GM23248 (cell line): ENCODE data around the gene SCAI. TPM values are rescaled to one million over a fixed set of nuclear protein-coding genes. Genes with fewer than 3 reads are reported as not detected.

Experiments used
- DNase-seq: peaks from one replicate; pipeline ENCODE4 v3.0.0-alpha.2; 2015
- H2AFZ ChIP-seq: fragments of 200-600 bp; sonication (generic); 2 replicates; pipeline ENCODE4 v1.6.1; 2016; ENCODE audit warnings: antibody characterized with exemption
- H3F3A ChIP-seq: fragments of 200-600 bp; sonication (generic); 2 replicates; pipeline ENCODE4 v1.6.1; 2016; ENCODE audit warnings: mild to moderate bottlenecking, antibody characterized with exemption, mixed run types; ENCODE audit not compliant: insufficient read depth
- H3K27ac ChIP-seq: fragments of 200-600 bp; sonication (generic); 2 replicates; pipeline ENCODE4 v1.5.1; 2016; ENCODE audit warnings: mild to moderate bottlenecking
- H3K27me3 ChIP-seq: fragments of 200-600 bp; sonication (generic); replicated peaks from 2 replicates; pipeline ENCODE4 v1.6.1; 2016; ENCODE audit warnings: mild to moderate bottlenecking; ENCODE audit not compliant: insufficient read depth
- H3K36me3 ChIP-seq: fragments of 200-600 bp; sonication (generic); 2 replicates; pipeline ENCODE4 v1.6.1; 2016; ENCODE audit warnings: low read depth, mild to moderate bottlenecking
- H3K4me1 ChIP-seq: fragments of 200-600 bp; sonication (generic); 2 replicates; pipeline ENCODE4 v1.6.1; 2016; ENCODE audit warnings: mild to moderate bottlenecking; ENCODE audit not compliant: insufficient read depth
- H3K4me2 ChIP-seq: fragments of 200-600 bp; sonication (generic); one replicate; pipeline ENCODE4 v1.6.1; 2016; ENCODE audit warnings: mild to moderate bottlenecking; ENCODE audit not compliant: unreplicated experiment
- H3K4me3 ChIP-seq: fragments of 200-600 bp; sonication (generic); 2 replicates; pipeline ENCODE4 v1.5.1; 2016; ENCODE audit warnings: mild to moderate bottlenecking
- H3K79me2 ChIP-seq: fragments of 200-600 bp; sonication (generic); 2 replicates; pipeline ENCODE4 v1.6.1; 2016; ENCODE audit warnings: mild to moderate bottlenecking; ENCODE audit not compliant: insufficient read depth
- H3K9ac ChIP-seq: fragments of 200-600 bp; sonication (generic); 2 replicates; pipeline ENCODE4 v1.6.1; 2016; ENCODE audit warnings: mild to moderate bottlenecking
- H3K9me2 ChIP-seq: fragments of 200-600 bp; sonication (generic); 2 replicates; pipeline ENCODE4 v1.6.1; 2016; ENCODE audit warnings: mixed run types, mild to moderate bottlenecking, moderate library complexity; ENCODE audit not compliant: insufficient read depth
- H3K9me3 ChIP-seq: fragments of 200-600 bp; sonication (generic); one replicate; pipeline ENCODE4 v1.6.1; 2017; ENCODE audit warnings: low read depth
- H4K20me1 ChIP-seq: fragments of 200-600 bp; sonication (generic); 2 replicates; pipeline ENCODE4 v1.6.0; 2016; ENCODE audit not compliant: insufficient read depth
- EZH2 ChIP-seq: fragments of 200-600 bp; sonication (generic); IDR thresholded peaks from 2 replicates; pipeline ENCODE4 v1.6.1; 2018; ENCODE audit warnings: antibody characterized with exemption, mild to moderate bottlenecking; ENCODE audit not compliant: insufficient read depth, poor library complexity, severe bottlenecking
- EZH2phosphoT487 ChIP-seq: fragments of 200-600 bp; sonication (generic); IDR thresholded peaks from 2 replicates; pipeline ENCODE4 v1.6.1; 2018; ENCODE audit warnings: antibody characterized with exemption, moderate library complexity, mild to moderate bottlenecking, low read depth; ENCODE audit not compliant: insufficient read depth
- WGBS, 2 experiments: methylation state at CpG; one replicate each; pipeline ENCODE4 v1.1.6; 2015 to 2017; ENCODE audit warnings: low lambda C conversion rate in 2 of 2, low coverage in 1 of 2; ENCODE audit errors: missing lambda C conversion rate in 2 of 2; 5-methylcytosine and 5-hydroxymethylcytosine counted together
- in situ Hi-C: fragments of 300-500 bp; cut with MboI; formaldehyde crosslinking; loops from 2 replicates; pipeline ENCODE4 v1.15.0; 2020
- polyA plus RNA-seq: library from polyadenylated mRNA; unstranded; fragments of >200 nt; fragmentation: Nextera tagmentation; extraction: Ambion mirVana; gene quantifications from 2 replicates; pipeline ENCODE4 v1.2.1, GENCODE V29; 2016
- total RNA-seq: library from RNA; depleted of rRNA; stranded (reverse); fragments of >200 nt; shearing (Covaris generic); gene quantifications from 2 replicates; pipeline ENCODE4 v1.2.3, GENCODE V29; 2014

The SCAI gene
- total and polyA plus RNA-seq, 2 experiments from 2014 or later, result 3.0 TPM

- H3K4me2 ChIP-seq, result no peak overlapping the region
- in situ Hi-C loops, result loop anchor here (25.0 kb wide), 1 partner anchor 196 kb away; the partner anchor contains the start of gene GOLGA1
- no peak for TF ChIP-seq EZH2
- TF ChIP-seq EZH2phosphoT487, result no peak
These were observed 9.7 kb downstream of the SCAI start for GRCh38 chr9:125133403-125134329.

DNA sequence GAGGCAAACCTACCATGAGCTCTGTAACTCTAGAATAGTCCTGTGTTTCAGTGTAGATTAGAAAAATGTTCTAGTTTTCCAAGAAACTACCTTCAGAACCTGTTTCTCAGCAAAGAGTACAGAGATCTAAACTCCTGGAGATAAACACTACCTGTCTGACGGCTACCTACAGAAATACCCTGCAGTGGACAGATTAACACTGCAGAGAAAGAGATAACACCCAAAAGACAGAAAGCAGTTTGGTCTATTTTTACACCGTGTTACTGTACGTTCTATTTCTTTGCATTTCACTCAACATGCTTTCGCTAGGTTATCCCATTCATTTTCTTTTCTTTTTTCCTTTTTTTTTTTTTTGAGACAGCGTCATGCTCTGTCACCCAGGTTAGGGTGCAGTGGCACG, 11.6 kb downstream of the SCAI start:
- H3K4me1 ChIP-seq, result peaks cover 2% of the 10 kb centered on the region
- H4K20me1 ChIP-seq, result no peaks in the 10 kb centered on the region
- H3K27ac ChIP-seq, result no peak overlapping the region
- H3K36me3 ChIP-seq, result no peaks in the 10 kb centered on the region
- WGBS, 2 experiments, result 96 to 97% methylated on average over 6 of the region's 6 CpGs
- no peak overlapping the region for H3K4me3 ChIP-seq
- DNase-seq, result no peak
- in situ Hi-C loops, result loop anchor here (25.0 kb wide), 1 partner anchor 194 kb away; the partner anchor contains the start of gene GOLGA1
- no peak overlapping the region for H3K4me2 ChIP-seq
- H3K79me2 ChIP-seq, result peaks cover 46% of the 10 kb centered on the region; the same call in 1 of the 2 replicates
- H3K9me3 ChIP-seq, result no peaks in the 10 kb centered on the region
- no peak overlapping the region for H2AFZ ChIP-seq
- H3K9me2 ChIP-seq, result no peaks in the 10 kb centered on the region
- TF ChIP-seq EZH2phosphoT487 (no peak), EZH2 (no peak)
- peaks cover 8% of the 10 kb centered on the region for H3F3A ChIP-seq
- no peaks in the 10 kb centered on the region for H3K27me3 ChIP-seq
- H3K9ac ChIP-seq, result no peak overlapping the region

More at GRCh38 chr9:125133403-125134329, 9.7 kb downstream of the SCAI start:
- Histone ChIP-seq H4K20me1 (no peaks in the 10 kb centered on the region), H2AFZ (no peak overlapping the region), H3K9me2 (no peaks in the 10 kb centered on the region), H3K27ac (no peak overlapping the region), H3K36me3 (no peaks in the 10 kb centered on the region), H3K9me3 (no peaks in the 10 kb centered on the region), H3F3A (peaks cover 13% of the 10 kb centered on the region; the same call in 1 of the 2 replicates), H3K4me1 (peaks cover 11% of the 10 kb centered on the region), H3K27me3 (no peaks in the 10 kb centered on the region), H3K9ac (no peak overlapping the region), H3K79me2 (peaks cover 34% of the 10 kb centered on the region; the same call in 1 of the 2 replicates), H3K4me3 (no peak overlapping the region)
- no peak for DNase-seq
- 79 to 100% methylated on average over 1 of the region's 1 CpG for WGBS, 2 experiments

DNA sequence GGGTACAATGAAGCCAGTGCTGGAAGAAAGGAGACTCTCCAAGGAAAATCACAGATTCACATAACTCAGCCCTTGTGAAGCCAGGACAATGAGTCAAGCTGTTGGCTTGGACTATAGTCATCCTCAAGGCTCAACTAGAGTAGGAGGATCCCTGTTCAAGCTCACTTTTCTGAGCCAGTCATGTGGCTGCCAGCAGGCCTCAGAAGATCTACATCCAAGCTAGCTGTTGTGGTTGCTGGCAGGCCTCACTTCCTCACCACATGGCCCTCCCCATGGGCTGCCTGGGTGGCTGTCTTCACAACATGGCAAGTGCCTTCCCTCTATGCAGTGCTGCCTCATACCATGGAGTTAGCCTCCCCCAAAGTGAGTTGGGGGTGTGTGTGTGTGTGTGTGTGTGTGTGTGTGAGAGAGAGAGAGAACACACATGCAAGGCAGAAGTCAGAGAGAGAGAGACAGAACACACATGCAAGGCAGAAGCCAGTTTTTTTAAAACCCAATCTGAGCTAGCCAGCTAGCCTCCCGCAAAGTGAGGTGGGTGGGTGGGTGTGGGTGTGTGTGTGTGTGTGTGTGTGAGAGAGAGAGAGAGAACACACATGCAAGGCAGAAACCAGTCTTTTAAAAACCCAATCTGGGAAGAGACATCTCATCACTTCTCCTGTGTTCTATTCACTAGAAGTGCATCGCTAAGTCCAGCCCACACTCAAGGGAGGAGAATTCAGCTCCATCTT, 17.1 kb downstream of the SCAI start:
- no peak for TF ChIP-seq EZH2phosphoT487
- no peak for TF ChIP-seq EZH2
- Histone ChIP-seq H3K9me3 (no peaks in the 10 kb centered on the region), H3K27me3 (no peaks in the 10 kb centered on the region), H3K27ac (peak overlapping the region; percentile 83), H2AFZ (0 out of 2 replicates have a peak overlapping the region, but pooled peaks have one; percentile 35), H3K79me2 (peaks cover 39% of the 10 kb centered on the region; the same call in 1 of the 2 replicates), H3K36me3 (no peaks in the 10 kb centered on the region), H3K4me1 (peaks cover 19% of the 10 kb centered on the region), H4K20me1 (no peaks in the 10 kb centered on the region), H3K9me2 (no peaks in the 10 kb centered on the region), H3K4me2 (peak overlapping the region; percentile 71), H3F3A (peaks cover 36% of the 10 kb centered on the region), H3K9ac (peak overlapping the region; percentile 64), H3K4me3 (peak overlapping the region; percentile 55)
- WGBS, 2 experiments, result 42 to 100% methylated on average over 1 to 2 of the region's 2 CpGs
- in situ Hi-C loops, result loop anchor here (25.0 kb wide), 1 partner anchor 189 kb away; the partner anchor contains the start of gene GOLGA1
- DNase-seq, result peak; percentile 99

- no peaks in the 10 kb centered on the region for H3K36me3 ChIP-seq
- H3K9me2 ChIP-seq, result no peaks in the 10 kb centered on the region
- TF ChIP-seq EZH2 (no peak), EZH2phosphoT487 (no peak)
- in situ Hi-C loops, result loop anchor here (25.0 kb wide), 1 partner anchor 188 kb away; the partner anchor contains the start of gene GOLGA1
- H3K9me3 ChIP-seq, result no peaks in the 10 kb centered on the region
- peak overlapping the region; percentile 64 for H3K9ac ChIP-seq
- 2% methylated on average over 7 of the region's 7 CpGs for WGBS, 2 experiments
- H3K4me3 ChIP-seq, result peak overlapping the region; percentile 55
- 0 out of 2 replicates have a peak overlapping the region, but pooled peaks have one; percentile 35 for H2AFZ ChIP-seq
- H3K27ac ChIP-seq, result peak overlapping the region; percentile 83
- peaks cover 19% of the 10 kb centered on the region for H3K4me1 ChIP-seq
- H3K4me2 ChIP-seq, result peak overlapping the region; percentile 71
- peaks cover 43% of the 10 kb centered on the region; the same call in 1 of the 2 replicates for H3K79me2 ChIP-seq
- H4K20me1 ChIP-seq, result no peaks in the 10 kb centered on the region
- H3K27me3 ChIP-seq, result no peaks in the 10 kb centered on the region
- peak; percentile 61 for DNase-seq
- H3F3A ChIP-seq, result peaks cover 36% of the 10 kb centered on the region
These were observed 17.8 kb downstream of the SCAI start for GRCh38 chr9:125125523-125125922.
